Measurements from ENCODE around the gene ERV3-1. TPM values are rescaled to one million over a fixed set of nuclear protein-coding genes. Genes with fewer than 3 reads are reported as not detected.
"Not testable (repeated sequence)": the region's sequence is repeated elsewhere in the genome, so short reads cannot be mapped to it uniquely, and the experiment has no call there.

Gene ERV3-1
- total RNA-seq, 5 donors from 2014 or later (not counting 1 experiment from before 2014, with no cell fraction given) = 9.5 to 15.9 (median 12.0) TPM

DNA sequence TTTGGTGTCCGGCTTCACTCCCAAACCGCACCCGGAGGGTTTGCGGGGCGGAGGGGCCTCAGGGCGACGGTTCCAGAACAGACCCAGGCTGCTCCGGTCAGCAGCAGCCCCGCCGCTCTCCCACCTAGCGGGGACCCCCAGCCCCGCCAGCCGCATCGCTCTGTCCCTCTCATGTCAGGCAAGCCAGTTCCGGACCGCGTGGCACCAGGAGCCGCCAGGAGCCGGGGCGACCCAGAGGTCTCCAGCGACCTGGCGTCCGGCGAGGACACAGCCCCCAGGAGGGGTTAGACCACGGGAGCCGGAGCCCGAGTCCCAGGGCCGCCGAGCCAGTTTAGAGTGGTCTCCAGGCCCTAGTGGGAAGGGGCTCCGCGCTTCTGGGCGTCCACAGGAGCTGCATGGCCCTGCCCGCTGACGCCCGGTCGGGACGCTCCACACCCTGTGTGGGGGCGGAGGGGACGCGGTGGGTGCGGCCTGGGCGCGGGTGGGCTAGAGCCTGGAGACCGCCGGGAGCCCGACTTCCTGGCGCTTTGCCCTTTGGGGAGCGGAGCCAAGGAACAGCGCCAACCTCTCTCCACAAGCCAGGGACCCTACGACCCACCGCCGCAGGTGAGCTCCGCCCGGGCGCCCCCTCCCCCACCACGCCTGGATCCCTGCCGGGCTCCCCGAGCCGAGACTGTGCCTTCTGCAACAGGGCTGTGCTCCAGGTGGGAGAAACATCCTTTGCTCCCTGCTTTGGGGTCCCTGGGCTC is 59.1 kb downstream of the ERV3-1 start:
- 11% methylated on average over 51 of the region's 59 CpGs for WGBS (ENCODE audit: insufficient coverage)
- H3K27ac ChIP-seq (ENCODE audit: low read length) = no peak overlapping the region
- H3K36me3 Mint-ChIP-seq = no peaks in the 10 kb centered on the region
- H3K27me3 Mint-ChIP-seq = peaks cover 35 to 62% of the 10 kb centered on the region in 2 donors
- H3K4me3 Mint-ChIP-seq = peak overlapping the region in 1 of 3 donors; percentile 66
- DNase-seq (no peak), ATAC-seq (replicated peaks in 1 of 4) (peak in 1 of 4 experiments; percentile 12)
- no peaks in the 10 kb centered on the region for H3K9me3 ChIP-seq
- H3K27me3 ChIP-seq (replicated peaks in 1 of 2; ENCODE audit: control insufficient read depth in 2 of 2, extremely low read depth in 1 of 2, insufficient read depth in 2 of 2, low read length in 1 of 2) = peaks cover 2 to 51% of the 10 kb centered on the region in 2 experiments
- no peak overlapping the region for H3K27ac Mint-ChIP-seq
- no peaks in the 10 kb centered on the region for H3K9me3 Mint-ChIP-seq
- H3K4me1 ChIP-seq (ENCODE audit: control insufficient read depth in 1 of 2, extremely low read depth in 1 of 2, insufficient read depth in 2 of 2, low read length in 2 of 2) = peaks cover 0 to 12% of the 10 kb centered on the region in 2 experiments
- ChIA-PET POLR2A (no interaction called here), CTCF (interaction anchor here (0.6 to 1.0 kb wide), 3 partner anchors 9 to 363 kb away, joined by 3 read pairs; no protein-coding TSS in a partner anchor)
- no peaks in the 10 kb centered on the region for H3K36me3 ChIP-seq (ENCODE audit: control insufficient read depth in 2 of 2, extremely low read depth in 1 of 2, insufficient read depth in 1 of 2, low read length in 1 of 2)
- H3K4me3 ChIP-seq (ENCODE audit: control insufficient read depth in 1 of 2, extremely low read depth in 1 of 2, low read length in 1 of 2) = peak overlapping the region in 1 of 2 donors; percentile 26
- peaks cover 4 to 6% (median 6%) of the 10 kb centered on the region in 3 donors for H3K4me1 Mint-ChIP-seq

DNA sequence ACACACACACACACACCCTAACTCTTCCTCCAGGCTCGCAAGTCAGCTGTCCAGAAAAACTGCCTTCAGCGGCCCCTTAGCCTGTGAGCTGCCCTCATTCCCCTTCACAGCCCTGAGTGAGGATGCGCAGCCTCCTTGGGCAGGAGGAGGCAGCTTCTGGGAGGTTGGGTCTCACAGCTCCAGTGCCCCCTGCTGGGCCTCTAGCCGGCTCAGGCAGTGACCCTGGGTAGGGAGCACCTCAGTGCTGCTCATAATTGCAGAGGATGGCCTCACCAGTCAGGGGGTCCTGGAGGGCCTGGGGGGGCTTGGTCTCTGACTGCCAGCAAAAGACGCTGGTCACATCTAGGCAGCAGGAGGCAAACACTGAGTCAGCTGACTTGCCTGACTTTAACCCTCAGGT is 59.7 kb downstream of the ERV3-1 start:
- H3K27me3 Mint-ChIP-seq = peaks cover 35 to 62% of the 10 kb centered on the region in 2 donors

GRCh38 chr7:64945503-64946175 is 60.8 kb downstream of the ERV3-1 start:
- ATAC-seq (replicated peaks in 1 of 4) (no peak), DNase-seq (no peak)
- Histone ChIP-seq H3K4me1 (ENCODE audit: control insufficient read depth in 1 of 2, extremely low read depth in 1 of 2, insufficient read depth in 2 of 2, low read length in 2 of 2) (peaks cover 0 to 12% of the 10 kb centered on the region in 2 experiments), H3K4me3 (ENCODE audit: control insufficient read depth in 1 of 2, extremely low read depth in 1 of 2, low read length in 1 of 2) (no peak overlapping the region), H3K27me3 (replicated peaks in 1 of 2; ENCODE audit: control insufficient read depth in 2 of 2, extremely low read depth in 1 of 2, insufficient read depth in 2 of 2, low read length in 1 of 2) (peaks cover 2 to 49% of the 10 kb centered on the region in 2 experiments), H3K9me3 (no peaks in the 10 kb centered on the region), H3K27ac (ENCODE audit: low read length) (no peak overlapping the region), H3K36me3 (ENCODE audit: control insufficient read depth in 2 of 2, extremely low read depth in 1 of 2, insufficient read depth in 1 of 2, low read length in 1 of 2) (no peaks in the 10 kb centered on the region)
- CTCF ChIA-PET = no interaction called here
- 64% methylated on average over 2 of the region's 2 CpGs for WGBS (ENCODE audit: insufficient coverage)
- peaks cover 35 to 54% of the 10 kb centered on the region in 2 donors for H3K27me3 Mint-ChIP-seq
- H3K9me3 Mint-ChIP-seq = no peaks in the 10 kb centered on the region
- no peaks in the 10 kb centered on the region for H3K36me3 Mint-ChIP-seq
- H3K4me3 Mint-ChIP-seq = no peak overlapping the region
- H3K4me1 Mint-ChIP-seq = peaks cover 3 to 4% (median 4%) of the 10 kb centered on the region in 3 donors
- H3K27ac Mint-ChIP-seq = no peak overlapping the region
- POLR2A ChIA-PET = no interaction called here

More for the DNA sequence above, 59.7 kb downstream of the ERV3-1 start:
- ATAC-seq (replicated peaks in 1 of 4) = peak in 1 of 4 experiments; percentile 38
- no peaks in the 10 kb centered on the region for H3K9me3 Mint-ChIP-seq
- H3K36me3 Mint-ChIP-seq = no peaks in the 10 kb centered on the region
- 42% methylated on average over 3 of the region's 5 CpGs for whole genome bisulfite sequencing (ENCODE audit: insufficient coverage)
- H3K4me1 ChIP-seq (ENCODE audit: control insufficient read depth in 1 of 2, extremely low read depth in 1 of 2, insufficient read depth in 2 of 2, low read length in 2 of 2) = peaks cover 0 to 12% of the 10 kb centered on the region in 2 experiments
- ChIA-PET POLR2A (no interaction called here), CTCF (interaction anchor here (0.6 kb wide), 2 partner anchors 14 to 364 kb away, joined by 3 to 6 read pairs; no protein-coding TSS in a partner anchor)
- H3K27ac ChIP-seq (ENCODE audit: low read length) = no peak overlapping the region
- peaks cover 2 to 52% of the 10 kb centered on the region in 2 experiments for H3K27me3 ChIP-seq (replicated peaks in 1 of 2; ENCODE audit: control insufficient read depth in 2 of 2, extremely low read depth in 1 of 2, insufficient read depth in 2 of 2, low read length in 1 of 2)
- no peak overlapping the region for H3K27ac Mint-ChIP-seq
- peaks cover 4 to 6% (median 6%) of the 10 kb centered on the region in 3 donors for H3K4me1 Mint-ChIP-seq
- DNase-seq = peak in 2 of 35 experiments; percentile 7 to 16
- H3K9me3 ChIP-seq = no peaks in the 10 kb centered on the region
- no peak overlapping the region for H3K4me3 ChIP-seq (ENCODE audit: control insufficient read depth in 1 of 2, extremely low read depth in 1 of 2, low read length in 1 of 2)
- H3K36me3 ChIP-seq (ENCODE audit: control insufficient read depth in 2 of 2, extremely low read depth in 1 of 2, insufficient read depth in 1 of 2, low read length in 1 of 2) = no peaks in the 10 kb centered on the region
- H3K4me3 Mint-ChIP-seq = peak overlapping the region in 1 of 3 donors; percentile 10

DNA sequence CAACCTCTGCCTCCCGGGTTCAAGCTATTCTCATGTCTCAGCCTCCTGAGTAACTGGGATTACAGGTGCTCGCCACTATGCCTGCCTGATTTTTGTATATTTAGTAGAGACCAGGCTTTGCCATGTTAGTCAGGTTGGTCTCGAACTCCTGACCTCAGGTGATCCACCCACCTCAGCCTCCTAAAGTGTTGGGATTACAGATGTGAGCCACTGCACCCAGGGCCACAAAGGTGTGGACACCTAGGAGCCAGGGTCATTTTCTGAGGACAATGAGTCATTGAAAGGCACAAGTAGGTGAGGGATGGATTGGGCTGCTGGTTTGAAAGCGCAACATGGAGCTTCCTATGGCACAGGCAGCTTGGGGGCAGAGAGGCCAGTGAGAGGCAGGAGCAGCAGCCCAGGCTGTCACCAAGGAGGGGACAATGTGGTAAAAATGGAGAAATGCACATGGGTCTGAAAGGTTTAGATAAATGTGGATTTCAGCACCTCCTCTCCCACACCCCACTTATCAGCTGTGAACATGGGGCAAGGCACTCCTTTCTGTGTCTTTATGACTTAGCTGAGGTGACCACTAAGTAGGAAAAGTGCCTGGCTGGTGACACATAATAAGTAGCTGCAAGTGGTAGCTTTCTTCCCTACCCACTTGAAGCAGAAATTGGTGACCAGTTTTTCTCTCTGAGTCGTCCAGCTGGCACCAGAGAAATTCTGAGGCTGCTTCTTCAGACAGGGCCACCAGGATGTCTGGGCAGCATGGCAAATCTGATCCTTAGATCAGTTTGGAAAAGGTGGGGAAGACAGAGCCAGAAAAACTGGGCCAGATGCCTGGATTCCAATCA is 61.6 kb downstream of the ERV3-1 start:
- CTCF ChIA-PET; H3K9me3 ChIP-seq; H3K27ac Mint-ChIP-seq; H3K36me3 ChIP-seq (ENCODE audit: control insufficient read depth in 2 of 2, extremely low read depth in 1 of 2, insufficient read depth in 1 of 2, low read length in 1 of 2); H3K27ac ChIP-seq (ENCODE audit: low read length); ATAC-seq (replicated peaks in 1 of 4); H3K36me3 Mint-ChIP-seq; POLR2A ChIA-PET; DNase-seq; H3K4me3 Mint-ChIP-seq; H3K9me3 Mint-ChIP-seq; H3K4me3 ChIP-seq (ENCODE audit: control insufficient read depth in 1 of 2, extremely low read depth in 1 of 2, low read length in 1 of 2); H3K4me1 Mint-ChIP-seq: not testable (repeated sequence)
- H3K4me1 ChIP-seq (ENCODE audit: control insufficient read depth in 1 of 2, extremely low read depth in 1 of 2, insufficient read depth in 2 of 2, low read length in 2 of 2) = peaks cover 0 to 12% of the 10 kb centered on the region in 2 experiments
- H3K27me3 Mint-ChIP-seq = peaks cover 32 to 48% of the 10 kb centered on the region in 2 donors
- WGBS (ENCODE audit: insufficient coverage) = no CpG with 5 or more reads among the region's 5 CpGs
- H3K27me3 ChIP-seq (replicated peaks in 1 of 2; ENCODE audit: control insufficient read depth in 2 of 2, extremely low read depth in 1 of 2, insufficient read depth in 2 of 2, low read length in 1 of 2) = peaks cover 2 to 45% of the 10 kb centered on the region in 2 experiments

Other genes starting within 250 kb of the ERV3-1 start
- gene ZNF138, start 212.3 kb downstream of the ERV3-1 start, total RNA-seq = 10 to 100 TPM in 4 of 5 donors, 1 to 10 TPM in 1; 9.3 to 13.4 (median 11.1) TPM
- gene ZNF273, start 103.4 kb downstream of the ERV3-1 start, total RNA-seq = 1 to 10 TPM; 5.9 to 9.0 (median 7.4) TPM
- gene ZNF117, start 15.7 kb downstream of the ERV3-1 start, total RNA-seq = 1 to 10 TPM; 1.0 to 3.8 (median 2.7) TPM

All from T-cell (primary cell).